DOHH2 (cell line): Measurements from ENCODE around the gene FMNL1.

Experiments used
- CTCF ChIP-seq: fragments of 200-600 bp; sonication (generic); IDR thresholded peaks from one replicate; pipeline ENCODE4 v1.5.1; 2014; ENCODE audit warnings: antibody characterized with exemption, mild to moderate bottlenecking, low read depth, low read length; ENCODE audit not compliant: poor library complexity, severe bottlenecking
- EZH2phosphoT487 ChIP-seq: fragments of 200-600 bp; sonication (generic); IDR thresholded peaks from 2 replicates; pipeline ENCODE4 v1.6.1; 2017; ENCODE audit warnings: borderline replicate concordance, mild to moderate bottlenecking, antibody characterized with exemption, low read length, moderate library complexity, mixed read lengths

GRCh38 chr17:45234641-45235415 is 13.1 kb downstream of the FMNL1 start:
- TF ChIP-seq CTCF, result peak; percentile 65
- TF ChIP-seq EZH2phosphoT487, result no peak
